DMS 273 (cell line): ENCODE data around the gene SP1.
A peak's percentile ranks its signal among the peaks of the same experiment; 100 is the strongest.
"Not testable (repeated sequence)": the region's sequence is repeated elsewhere in the genome, so short reads cannot be mapped to it uniquely, and the experiment has no call there.

ENCODE experiments used
- DNase-seq: peaks from one replicate; lab custom pipeline; 2025; ENCODE audit not compliant: unreplicated experiment; lab: John Stamatoyannopoulos, UW

SP1 gene

GRCh38 chr12:53444593-53445325, 64.8 kb downstream of the SP1 start:
- DNase-seq: not testable (repeated sequence)

- no peak for DNase-seq
Measured at GRCh38 chr12:53450936-53451335, 71.0 kb downstream of the SP1 start.

GRCh38 chr12:53451661-53452158, 71.7 kb downstream of the SP1 start, which contains the start of gene PCBP2:
Gene PCBP2 (plus strand): TSS chr12:53452102. CDS start chr12:53454801, 2,699 bp downstream.
- DNase-seq: peak; percentile 98

GRCh38 chr12:53452159-53453077, 72.4 kb downstream of the SP1 start:
- peak; percentile 83 for DNase-seq

GRCh38 chr12:53453953-53454640, 74.1 kb downstream of the SP1 start:
- no peak for DNase-seq

- DNase-seq: no peak
Measured at GRCh38 chr12:53454707-53455106, 74.7 kb downstream of the SP1 start.

- no peak for DNase-seq
Measured at GRCh38 chr12:53456654-53457366, 76.8 kb downstream of the SP1 start.

GRCh38 chr12:53459097-53459496, 79.1 kb downstream of the SP1 start:
- no peak for DNase-seq

GRCh38 chr12:53461059-53461458, 81.1 kb downstream of the SP1 start:
- DNase-seq: no peak

- no peak for DNase-seq
Measured at GRCh38 chr12:53461591-53461990, 81.6 kb downstream of the SP1 start.

- DNase-seq: no peak
Measured at GRCh38 chr12:53462935-53463334, 83.0 kb downstream of the SP1 start.

GRCh38 chr12:53463802-53464560, 84.0 kb downstream of the SP1 start:
- no peak for DNase-seq

GRCh38 chr12:53464685-53465418, 84.9 kb downstream of the SP1 start:
- DNase-seq: no peak

GRCh38 chr12:53465679-53466078, 85.7 kb downstream of the SP1 start:
- DNase-seq: no peak
